Right lobe of liver (tissue), 4 donors: Measurements from ENCODE around the gene POLR2C.

Experiments
- CTCF ChIP-seq, 4 donors: fragments of 200-600 bp in 3 of 4; fragments of 450-650 bp in 1 of 4; IDR thresholded peaks; one replicate each; pipeline versions ENCODE4 v1.5.1 to v1.8.0; 2016 to 2022; ENCODE audit warnings: antibody characterized with exemption in 4 of 4, mild to moderate bottlenecking in 2 of 4
- POLR2A ChIP-seq: fragments of 450-650 bp; IDR thresholded peaks from one replicate; pipeline ENCODE4 v1.6.1; 2017; ENCODE audit warnings: antibody characterized with exemption, mild to moderate bottlenecking
- donor health status: DM: no; HTN: no; CAD: no.
- donor health status: DM: no; HTN: no; CAD: no.
- donor health status: DM: no; HTN: yes; CAD: no.

DNA sequence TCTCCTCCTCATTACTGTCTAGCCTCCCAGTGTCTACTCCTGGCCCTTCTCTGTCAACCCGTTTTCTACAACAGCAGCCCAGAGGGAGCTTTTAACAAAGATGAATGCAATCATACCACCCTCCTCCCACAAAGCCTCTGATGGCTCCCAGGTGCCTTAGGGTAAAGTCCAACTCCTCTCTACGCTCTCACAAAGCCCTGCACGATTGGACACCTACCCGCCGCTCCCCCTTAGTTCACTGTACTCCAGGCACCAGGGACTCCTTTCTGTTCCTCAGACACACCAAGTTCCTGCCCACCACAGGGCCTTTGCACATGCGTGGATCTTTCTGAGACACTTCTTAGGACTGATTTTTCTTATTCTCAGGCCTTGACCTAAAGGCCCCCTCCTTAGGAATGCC, 56.4 kb downstream of the POLR2C start:
- TF ChIP-seq POLR2A (no peak), CTCF (IDR thresholded peaks at IDR 0.05) (no peak)
